NCI-H2107 (cell line): ENCODE results near the gene LRBA.
"Not testable (repeated sequence)": the region's sequence is repeated elsewhere in the genome, so short reads cannot be mapped to it uniquely, and the experiment has no call there.

ENCODE experiments used
- DNase-seq: peaks from one replicate; lab custom pipeline; 2025; lab: John Stamatoyannopoulos, UW

Gene LRBA

DNA sequence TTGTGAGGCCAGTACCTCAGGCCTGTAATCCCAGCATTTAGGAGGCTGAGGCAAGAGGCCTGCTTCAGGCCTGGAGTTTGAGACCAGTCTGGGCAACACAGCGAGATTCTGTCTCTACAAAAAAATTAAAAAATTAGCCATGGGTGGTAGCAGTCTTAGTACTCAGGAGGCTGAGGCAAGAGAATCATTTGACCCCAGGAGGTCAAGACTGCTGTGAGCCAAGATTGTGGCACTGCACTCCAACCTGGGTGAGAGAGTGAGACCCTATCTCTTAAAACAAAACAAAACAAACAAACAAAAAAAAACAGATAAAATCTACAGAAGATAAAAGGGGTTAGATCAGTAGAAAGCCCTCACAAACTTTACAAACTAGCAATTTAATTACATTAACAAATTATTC, 352.4 kb downstream of the LRBA start:
- DNase-seq = no peak

- not testable (repeated sequence) for DNase-seq
Observed at GRCh38 chr4:150661551-150661950, 353.5 kb downstream of the LRBA start.

- DNase-seq = not testable (repeated sequence)
Observed at GRCh38 chr4:150658258-150658657, 356.8 kb downstream of the LRBA start.

DNA sequence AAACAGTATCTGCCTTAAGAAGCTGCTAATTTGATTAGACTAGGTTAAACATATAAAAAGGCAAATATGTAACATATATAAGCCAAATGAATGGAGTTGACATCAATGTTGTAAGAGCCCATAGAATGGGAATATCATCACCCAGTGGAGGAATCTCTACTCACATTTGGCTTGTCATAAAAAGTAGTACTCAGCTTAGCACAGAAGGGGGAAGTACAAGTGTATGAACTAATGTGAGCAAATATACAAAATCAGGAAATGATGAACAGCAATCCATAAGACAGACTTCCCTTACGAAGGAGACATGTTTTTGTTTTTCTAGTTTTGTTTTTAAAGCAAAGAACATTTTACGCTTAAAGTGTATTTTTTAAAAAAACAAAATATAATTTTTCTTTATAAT, 358.2 kb downstream of the LRBA start:
- DNase-seq = no peak

DNA sequence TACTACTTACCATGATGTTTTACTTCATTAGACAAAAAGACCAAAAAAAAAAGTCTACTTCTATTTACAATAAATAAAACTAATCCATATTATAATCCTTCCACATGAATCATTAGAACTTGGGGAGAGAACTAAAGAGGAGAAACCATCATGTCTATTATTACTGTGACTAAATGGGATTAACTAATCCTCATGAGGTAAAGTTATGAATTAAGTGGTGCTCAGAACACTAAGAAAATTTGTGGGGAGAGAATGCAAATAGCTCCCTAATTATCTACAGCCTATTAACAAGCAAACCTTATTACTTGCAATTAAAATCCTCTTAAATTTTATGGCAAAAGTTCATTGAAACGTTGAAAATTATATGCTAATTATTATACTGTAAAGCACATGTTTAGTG, 364.3 kb downstream of the LRBA start:
- DNase-seq = no peak

DNA sequence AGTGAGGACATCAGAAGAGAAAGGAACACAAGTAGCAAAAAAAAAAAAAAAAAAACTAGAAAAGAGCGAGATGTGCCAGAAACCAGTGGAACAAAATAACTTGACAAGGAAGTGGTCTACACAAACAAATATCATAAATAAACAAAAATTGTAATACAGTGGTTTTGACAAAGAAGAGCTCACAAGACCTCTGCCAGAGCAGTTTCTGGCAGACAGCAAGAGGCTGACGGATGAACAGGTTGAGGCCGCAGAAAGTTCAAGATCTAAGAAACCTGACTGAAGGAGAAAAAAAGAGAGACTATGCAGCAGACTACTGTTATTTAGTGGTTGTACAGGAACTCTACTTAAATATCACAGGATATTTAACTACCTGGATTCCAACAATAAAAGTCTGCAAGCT, 367.0 kb downstream of the LRBA start:
- DNase-seq = no peak

DNA sequence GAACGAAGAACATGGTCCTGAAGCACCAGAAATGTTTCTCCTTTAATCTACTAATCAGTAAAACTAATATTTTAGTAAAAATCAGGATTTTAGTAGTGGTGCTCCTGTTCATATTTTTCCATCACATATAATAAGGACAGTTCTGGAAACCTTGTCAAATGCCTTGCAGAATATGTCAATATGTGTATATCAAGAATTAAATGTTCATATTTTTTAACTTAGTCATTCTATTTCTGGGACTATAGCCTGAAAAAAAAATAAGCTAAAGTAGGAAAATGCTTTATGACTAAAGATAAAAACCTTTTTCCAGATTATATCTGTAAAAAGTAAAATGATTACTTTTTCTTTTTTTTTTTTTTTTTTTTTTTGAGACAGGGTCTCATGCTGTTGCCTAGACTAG, 368.1 kb downstream of the LRBA start:
- no peak for DNase-seq

- no peak for DNase-seq
Observed at GRCh38 chr4:150641612-150642011, 373.5 kb downstream of the LRBA start.

DNA sequence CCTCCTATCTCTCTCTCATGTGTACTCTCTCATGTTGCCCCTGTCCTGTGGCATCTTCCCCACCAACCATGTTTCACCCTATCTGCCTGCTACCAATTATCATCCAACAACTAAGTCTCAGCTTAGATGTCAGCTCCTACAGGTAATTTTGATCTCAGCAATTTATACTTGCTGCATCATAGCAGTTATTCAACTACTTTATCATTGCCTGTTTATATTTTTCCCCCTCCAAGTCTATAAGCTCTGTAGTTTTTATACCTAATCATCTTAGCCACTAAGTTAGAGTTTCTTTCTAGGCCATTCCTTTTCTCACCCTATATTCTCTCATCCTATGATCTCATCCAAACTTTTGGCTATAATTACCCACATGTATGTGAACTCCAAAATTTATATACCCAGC, 382.4 kb downstream of the LRBA start:
- DNase-seq = no peak

DNA sequence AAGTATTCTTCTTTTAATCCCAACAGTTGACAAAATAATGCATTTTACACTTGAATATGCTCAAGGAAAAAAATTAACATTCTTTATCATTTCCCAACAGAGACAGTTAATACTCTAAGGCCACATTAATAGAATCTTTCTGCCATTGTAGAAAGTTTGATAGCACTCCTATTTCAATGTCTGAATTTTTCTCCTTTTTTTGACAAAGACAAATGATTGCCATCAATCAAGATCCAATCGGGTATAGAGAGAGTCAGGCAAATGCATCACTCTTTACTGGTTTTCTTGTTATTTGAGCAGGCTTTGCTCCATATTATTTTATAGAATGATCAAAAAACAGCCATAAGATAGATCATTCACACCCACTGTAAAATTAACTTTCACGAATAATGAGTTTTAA, 387.0 kb downstream of the LRBA start:
- DNase-seq = no peak

- no peak for DNase-seq
Observed at GRCh38 chr4:150625033-150625432, 390.1 kb downstream of the LRBA start.

DNA sequence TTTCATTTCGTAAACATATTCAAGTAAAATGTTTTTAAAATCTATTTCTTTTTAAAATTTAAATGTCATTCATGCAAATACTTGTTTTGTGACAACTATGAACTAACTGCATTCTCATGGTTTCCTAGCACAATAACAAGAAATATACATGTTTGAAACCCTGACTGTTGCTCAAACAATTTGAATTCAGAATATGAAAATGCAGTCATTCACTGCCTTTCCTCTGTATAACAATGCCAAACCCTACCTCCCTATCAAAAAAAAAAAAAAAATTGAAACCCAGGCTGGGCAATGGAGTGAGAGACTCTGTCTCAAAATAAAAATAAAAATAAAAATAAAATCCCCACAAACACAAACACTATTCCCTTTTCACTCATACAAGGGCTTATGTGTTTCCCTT, 391.0 kb downstream of the LRBA start:
- no peak for DNase-seq

- DNase-seq = no peak
Observed at GRCh38 chr4:150619042-150619441, 396.0 kb downstream of the LRBA start.

- DNase-seq = no peak
Observed at GRCh38 chr4:150609131-150609530, 406.0 kb downstream of the LRBA start.

- no peak for DNase-seq
Observed at GRCh38 chr4:150600812-150601445, 414.2 kb downstream of the LRBA start.

DNA sequence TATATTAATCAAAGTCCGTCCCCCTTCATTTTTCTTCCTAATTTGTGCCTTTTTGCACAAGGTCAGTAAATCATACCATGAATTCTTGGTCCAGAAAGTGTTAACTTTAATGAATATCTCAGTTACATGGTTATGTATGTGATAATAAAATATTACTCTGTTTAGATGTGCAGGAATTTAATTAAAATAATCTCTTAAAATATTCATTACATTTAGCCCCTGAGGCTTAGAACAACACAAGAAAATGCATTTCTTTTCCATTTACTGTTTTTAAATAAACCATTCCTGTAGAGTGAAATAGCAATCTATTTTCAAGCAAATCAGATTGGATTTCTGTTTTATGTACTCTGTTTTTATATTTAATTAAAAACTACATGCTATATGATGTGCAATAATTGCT, 415.5 kb downstream of the LRBA start:
- DNase-seq = no peak

DNA sequence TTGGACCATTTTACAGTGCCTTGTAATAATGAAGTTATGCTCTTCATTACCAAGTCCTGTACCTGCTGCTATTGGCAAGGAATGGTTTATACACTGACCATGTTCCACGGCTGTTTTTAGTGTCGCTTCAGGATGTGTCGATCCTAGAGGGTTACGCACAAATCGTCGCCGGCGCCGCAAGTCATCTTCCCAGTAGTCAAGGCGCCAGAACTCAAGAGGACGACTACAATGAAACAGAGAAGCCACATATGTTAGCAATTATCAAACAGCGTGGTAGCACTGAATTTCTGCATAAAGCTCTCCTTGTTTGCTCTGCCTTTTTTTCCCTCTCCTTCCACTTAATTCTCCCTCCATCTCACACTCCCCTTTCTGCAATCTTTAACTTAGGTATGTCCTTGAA, 416.2 kb downstream of the LRBA start:
- DNase-seq = no peak

GRCh38 chr4:150593996-150594395, 421.1 kb downstream of the LRBA start:
- no peak for DNase-seq

DNA sequence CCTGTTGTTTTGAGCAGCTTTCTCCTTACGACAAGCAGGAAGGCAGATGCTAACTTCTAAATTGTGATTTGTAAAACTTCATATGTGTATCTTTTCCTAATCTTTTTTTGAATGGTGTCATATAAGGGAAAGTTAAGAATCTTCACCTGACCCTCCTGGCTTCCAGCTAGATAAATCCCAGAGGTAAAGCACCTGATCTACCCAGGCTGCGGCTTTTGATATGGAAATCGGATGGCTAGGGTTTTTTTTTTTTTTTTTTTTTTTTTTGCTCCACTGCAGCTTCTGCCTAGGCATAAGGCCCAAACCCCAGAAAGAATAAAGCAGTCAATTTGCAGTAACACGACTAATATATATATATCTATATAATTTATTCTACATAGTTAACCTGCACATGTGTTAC, 423.2 kb downstream of the LRBA start:
- no peak for DNase-seq

GRCh38 chr4:150591406-150591805, 423.7 kb downstream of the LRBA start:
- DNase-seq = peak; percentile 4

DNA sequence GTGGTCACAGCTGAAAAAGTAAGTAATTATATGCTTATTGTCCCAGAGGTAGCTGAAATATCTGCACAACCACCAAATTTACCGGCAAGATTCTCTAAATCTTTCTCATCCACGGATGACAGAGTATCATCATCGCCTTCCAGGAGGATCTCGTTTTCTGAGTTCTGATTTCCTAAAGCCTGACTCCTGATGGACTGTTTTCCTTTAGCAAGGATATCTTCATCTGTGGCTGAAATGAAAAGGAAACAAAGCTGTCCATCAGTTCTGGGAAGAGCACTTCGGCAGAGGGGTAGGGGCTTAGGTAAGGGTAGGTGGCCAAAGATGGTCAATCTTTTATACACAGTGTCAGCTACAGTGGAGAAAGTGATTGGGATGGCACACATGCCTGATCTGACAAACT, 424.5 kb downstream of the LRBA start:
- DNase-seq = no peak

- no peak for DNase-seq
Observed at GRCh38 chr4:150589157-150589556, 425.9 kb downstream of the LRBA start.

GRCh38 chr4:150588316-150588715, 426.8 kb downstream of the LRBA start:
- no peak for DNase-seq

- DNase-seq = no peak
Observed at GRCh38 chr4:150586162-150586810, 428.8 kb downstream of the LRBA start.
